ENCODE measurements around the gene DNAH11. TPM values are rescaled to one million over a fixed set of nuclear protein-coding genes. Genes with fewer than 3 reads are reported as not detected.

The DNAH11 gene
- total and polyA plus RNA-seq, 2 of the 8 experiments (the other 6 are each of a cell fraction or from before 2014, with no cell fraction given), result 1.8 to 4.9 TPM

DNA sequence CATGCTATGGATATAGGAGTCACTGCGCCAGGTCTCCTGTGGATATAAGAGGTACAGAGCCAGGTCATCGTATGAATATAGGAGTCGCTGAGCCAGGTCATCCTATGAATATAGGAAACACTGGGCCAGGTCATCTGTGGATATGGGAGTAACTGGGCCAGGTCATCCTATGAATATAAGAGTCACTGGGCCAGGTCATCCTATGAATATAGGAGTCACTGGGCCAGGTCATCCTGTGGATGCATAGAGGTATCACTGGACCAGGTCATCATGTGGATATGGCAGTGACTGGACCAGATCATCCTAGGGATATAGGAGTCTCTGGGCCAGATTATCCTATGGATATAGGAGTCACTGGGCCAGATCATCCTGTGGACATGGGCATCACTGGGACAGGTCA, 181.7 kb downstream of the DNAH11 start (continued):
- TF ChIP-seq GTF2F1 (IDR thresholded peaks at IDR 0.05; ENCODE audit: borderline replicate concordance, low read depth, low read length) (no peak), YY1 (IDR thresholded peaks at IDR 0.05; ENCODE audit: low read depth, low read length) (no peak)
